Measurements from ENCODE around the gene ZSCAN29. TPM values are rescaled to one million over a fixed set of nuclear protein-coding genes. Genes with fewer than 3 reads are reported as not detected.
A peak's percentile ranks its signal among the peaks of the same experiment; 100 is the strongest.

Gene ZSCAN29
- total and polyA plus RNA-seq, 2 of the 13 experiments (the other 11 are each of a cell fraction or from before 2014, with no cell fraction given): 8.3 to 27.4 TPM

DNA sequence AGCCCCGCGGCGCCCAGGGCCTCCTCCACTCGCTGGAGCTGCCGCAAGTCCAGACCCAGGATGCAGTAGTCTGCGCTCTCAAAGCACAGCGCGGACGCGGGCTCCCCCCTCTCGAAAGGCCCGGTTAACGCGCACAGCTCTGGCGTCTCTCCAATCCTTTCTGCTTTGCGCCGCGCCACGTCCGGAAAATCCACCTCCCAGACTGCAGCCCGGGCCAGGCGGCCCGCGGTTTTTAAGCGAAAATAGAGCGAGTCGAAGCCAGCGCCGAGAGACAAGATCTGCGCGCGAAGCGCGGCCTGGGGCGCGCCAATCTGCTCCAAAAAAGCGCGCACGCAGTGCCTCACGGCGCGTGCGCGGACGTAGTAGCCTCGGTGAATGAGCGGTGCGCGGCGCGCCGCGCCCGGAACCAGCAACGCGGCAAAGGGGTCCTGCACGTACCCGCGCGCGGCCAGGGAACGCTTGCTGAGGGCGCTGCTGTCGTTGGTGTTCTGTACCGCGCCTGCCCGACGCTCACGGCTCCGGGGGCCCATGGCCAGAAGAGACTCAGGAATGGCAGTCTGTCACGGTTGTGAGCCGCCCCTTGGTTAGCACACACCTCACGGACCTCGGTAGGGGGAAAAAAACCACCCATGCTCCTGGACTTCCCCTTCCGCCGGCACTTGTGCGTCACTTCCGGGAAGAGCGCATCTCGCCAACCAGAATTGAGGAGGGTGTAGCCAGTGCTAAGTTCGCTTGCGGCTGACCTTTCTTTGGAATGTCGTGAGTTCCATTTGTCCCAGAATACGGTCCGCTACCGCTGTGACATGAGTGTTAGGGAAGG lies 40.7 kb downstream of the ZSCAN29 start, which contains the start of gene LCMT2 (continued):
- TF ChIP-seq, protein P1, sequence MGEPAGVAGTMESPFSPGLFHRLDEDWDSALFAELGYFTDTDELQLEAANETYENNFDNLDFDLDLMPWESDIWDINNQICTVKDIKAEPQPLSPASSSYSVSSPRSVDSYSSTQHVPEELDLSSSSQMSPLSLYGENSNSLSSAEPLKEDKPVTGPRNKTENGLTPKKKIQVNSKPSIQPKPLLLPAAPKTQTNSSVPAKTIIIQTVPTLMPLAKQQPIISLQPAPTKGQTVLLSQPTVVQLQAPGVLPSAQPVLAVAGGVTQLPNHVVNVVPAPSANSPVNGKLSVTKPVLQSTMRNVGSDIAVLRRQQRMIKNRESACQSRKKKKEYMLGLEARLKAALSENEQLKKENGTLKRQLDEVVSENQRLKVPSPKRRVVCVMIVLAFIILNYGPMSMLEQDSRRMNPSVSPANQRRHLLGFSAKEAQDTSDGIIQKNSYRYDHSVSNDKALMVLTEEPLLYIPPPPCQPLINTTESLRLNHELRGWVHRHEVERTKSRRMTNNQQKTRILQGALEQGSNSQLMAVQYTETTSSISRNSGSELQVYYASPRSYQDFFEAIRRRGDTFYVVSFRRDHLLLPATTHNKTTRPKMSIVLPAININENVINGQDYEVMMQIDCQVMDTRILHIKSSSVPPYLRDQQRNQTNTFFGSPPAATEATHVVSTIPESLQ (CRISPR knock-in tag; conservative IDR thresholded peaks at IDR 0.05): no peak
- TF ChIP-seq EP300 (IDR thresholded peaks at IDR 0.05; ENCODE audit: low read depth in 2 of 2, low read length in 2 of 2): no peak
- TF ChIP-seq EP300 (CRISPR knock-in tag; IDR thresholded peaks at IDR 0.05; ENCODE audit: borderline replicate concordance): no peak
- no peak for TF ChIP-seq ZNF263 (CRISPR knock-in tag; IDR thresholded peaks at IDR 0.05)
- peak; percentile 83; the same call in 1 of the 2 replicates for TF ChIP-seq ZNF747 (CRISPR knock-in tag; IDR thresholded peaks at IDR 0.05; ENCODE audit: borderline replicate concordance)
- no peak; the same call in none of the 2 replicates for TF ChIP-seq MIER3 (CRISPR knock-in tag; IDR thresholded peaks at IDR 0.05; ENCODE audit: borderline replicate concordance)
- no peak for TF ChIP-seq REPIN1 (CRISPR knock-in tag; IDR thresholded peaks at IDR 0.05; ENCODE audit: borderline replicate concordance, low read depth)
- TF ChIP-seq KDM5A (IDR thresholded peaks at IDR 0.05; ENCODE audit: borderline replicate concordance, low read length): peak; percentile 92
- no peak for TF ChIP-seq SP1 (IDR thresholded peaks at IDR 0.05)
- peak; percentile 36; the same call in 1 of the 2 replicates for TF ChIP-seq SP1 (CRISPR knock-in tag; IDR thresholded peaks at IDR 0.05)
- TF ChIP-seq NAIF1 (CRISPR knock-in tag; IDR thresholded peaks at IDR 0.05; ENCODE audit: borderline replicate concordance): peak; percentile 94
- peak; percentile 94 for TF ChIP-seq PHF20 (CRISPR knock-in tag; IDR thresholded peaks at IDR 0.05)
- TF ChIP-seq PLRG1 (conservative IDR thresholded peaks at IDR 0.05): no peak
- TF ChIP-seq, protein P2, sequence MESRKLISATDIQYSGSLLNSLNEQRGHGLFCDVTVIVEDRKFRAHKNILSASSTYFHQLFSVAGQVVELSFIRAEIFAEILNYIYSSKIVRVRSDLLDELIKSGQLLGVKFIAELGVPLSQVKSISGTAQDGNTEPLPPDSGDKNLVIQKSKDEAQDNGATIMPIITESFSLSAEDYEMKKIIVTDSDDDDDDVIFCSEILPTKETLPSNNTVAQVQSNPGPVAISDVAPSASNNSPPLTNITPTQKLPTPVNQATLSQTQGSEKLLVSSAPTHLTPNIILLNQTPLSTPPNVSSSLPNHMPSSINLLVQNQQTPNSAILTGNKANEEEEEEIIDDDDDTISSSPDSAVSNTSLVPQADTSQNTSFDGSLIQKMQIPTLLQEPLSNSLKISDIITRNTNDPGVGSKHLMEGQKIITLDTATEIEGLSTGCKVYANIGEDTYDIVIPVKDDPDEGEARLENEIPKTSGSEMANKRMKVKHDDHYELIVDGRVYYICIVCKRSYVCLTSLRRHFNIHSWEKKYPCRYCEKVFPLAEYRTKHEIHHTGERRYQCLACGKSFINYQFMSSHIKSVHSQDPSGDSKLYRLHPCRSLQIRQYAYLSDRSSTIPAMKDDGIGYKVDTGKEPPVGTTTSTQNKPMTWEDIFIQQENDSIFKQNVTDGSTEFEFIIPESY (CRISPR knock-in tag; IDR thresholded peaks at IDR 0.05): no peak
- peak; percentile 58; the same call in 1 of the 2 replicates for TF ChIP-seq ZC3H13 (CRISPR knock-in tag; IDR thresholded peaks at IDR 0.05)
- TF ChIP-seq ZNF333 (CRISPR knock-in tag; IDR thresholded peaks at IDR 0.05; ENCODE audit: borderline replicate concordance): peak; percentile 9
- 0 out of 2 replicates have a peak, but pooled peaks have one; percentile 3 for TF ChIP-seq ZNF256 (CRISPR knock-in tag; conservative IDR thresholded peaks at IDR 0.05)
- TF ChIP-seq, protein P3, sequence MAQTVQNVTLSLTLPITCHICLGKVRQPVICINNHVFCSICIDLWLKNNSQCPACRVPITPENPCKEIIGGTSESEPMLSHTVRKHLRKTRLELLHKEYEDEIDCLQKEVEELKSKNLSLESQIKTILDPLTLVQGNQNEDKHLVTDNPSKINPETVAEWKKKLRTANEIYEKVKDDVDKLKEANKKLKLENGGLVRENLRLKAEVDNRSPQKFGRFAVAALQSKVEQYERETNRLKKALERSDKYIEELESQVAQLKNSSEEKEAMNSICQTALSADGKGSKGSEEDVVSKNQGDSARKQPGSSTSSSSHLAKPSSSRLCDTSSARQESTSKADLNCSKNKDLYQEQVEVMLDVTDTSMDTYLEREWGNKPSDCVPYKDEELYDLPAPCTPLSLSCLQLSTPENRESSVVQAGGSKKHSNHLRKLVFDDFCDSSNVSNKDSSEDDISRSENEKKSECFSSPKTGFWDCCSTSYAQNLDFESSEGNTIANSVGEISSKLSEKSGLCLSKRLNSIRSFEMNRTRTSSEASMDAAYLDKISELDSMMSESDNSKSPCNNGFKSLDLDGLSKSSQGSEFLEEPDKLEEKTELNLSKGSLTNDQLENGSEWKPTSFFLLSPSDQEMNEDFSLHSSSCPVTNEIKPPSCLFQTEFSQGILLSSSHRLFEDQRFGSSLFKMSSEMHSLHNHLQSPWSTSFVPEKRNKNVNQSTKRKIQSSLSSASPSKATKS (CRISPR knock-in tag; IDR thresholded peaks at IDR 0.05): no peak; the same call in 1 of the 2 replicates
- no peak for TF ChIP-seq RBM22 (optimal IDR thresholded peaks at IDR 0.05; ENCODE audit: low read length)
- no peak for TF ChIP-seq SSRP1 (CRISPR knock-in tag; IDR thresholded peaks at IDR 0.05)
- TF ChIP-seq PPARG (CRISPR knock-in tag; conservative IDR thresholded peaks at IDR 0.05): no peak
- TF ChIP-seq SRSF9 (IDR thresholded peaks at IDR 0.05; ENCODE audit: borderline replicate concordance, insufficient read depth, low read depth, low read length, poor library complexity, severe bottlenecking): no peak
- TF ChIP-seq BCL6 (CRISPR knock-in tag; IDR thresholded peaks at IDR 0.05): peak; percentile 12; the same call in 1 of the 2 replicates
- no peak for TF ChIP-seq TEAD2 (CRISPR knock-in tag; IDR thresholded peaks at IDR 0.05)
- 0 out of 2 replicates have a peak, but pooled peaks have one; percentile 69 for TF ChIP-seq ZBTB20 (CRISPR knock-in tag; IDR thresholded peaks at IDR 0.05; ENCODE audit: borderline replicate concordance, low read depth)

All from HepG2 (cell line).